ENCODE data around the gene TMEM88. TPM values are rescaled to one million over a fixed set of nuclear protein-coding genes. Genes with fewer than 3 reads are reported as not detected.

The TMEM88 gene
- total RNA-seq, 1 donor from 2014 or later, result 23.7 TPM

GRCh38 chr17:7818746-7819645 is 35.9 kb upstream of the TMEM88 start:
- Mint-ChIP-seq H3K27ac (ENCODE audit: unreplicated experiment) (no peak overlapping the region), H3K27me3 (ENCODE audit: unreplicated experiment) (peaks cover 9% of the 10 kb centered on the region)

DNA sequence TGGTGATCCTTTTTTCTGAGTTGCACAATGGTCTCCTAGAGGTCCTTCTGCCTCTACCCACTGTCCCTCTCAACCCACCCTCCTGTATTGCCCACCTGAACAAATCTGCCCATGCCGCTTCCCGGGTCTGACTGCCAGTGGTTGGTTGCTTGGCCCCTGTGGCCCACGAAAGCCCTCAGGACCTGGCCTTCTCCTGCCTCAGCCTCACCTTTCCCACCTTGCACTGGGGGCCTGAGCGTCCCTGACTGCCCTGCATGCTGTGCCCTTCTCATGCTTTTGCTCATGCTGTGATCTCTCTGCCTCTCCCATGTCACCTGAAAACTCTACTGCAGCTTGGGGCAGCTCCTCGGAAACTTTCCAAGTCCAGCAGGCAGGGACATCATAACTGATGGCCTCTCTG is 34.6 kb upstream of the TMEM88 start:
- Mint-ChIP-seq H3K4me3 (ENCODE audit: unreplicated experiment) (no peak overlapping the region), H3K9me3 (ENCODE audit: unreplicated experiment) (no peaks in the 10 kb centered on the region), H3K36me3 (ENCODE audit: unreplicated experiment) (no peaks in the 10 kb centered on the region), H3K27me3 (ENCODE audit: unreplicated experiment) (peaks cover 11% of the 10 kb centered on the region), H3K27ac (ENCODE audit: unreplicated experiment) (no peak overlapping the region), H3K4me1 (ENCODE audit: low read depth, unreplicated experiment) (no peaks in the 10 kb centered on the region)
- TF ChIP-seq, protein P1, sequence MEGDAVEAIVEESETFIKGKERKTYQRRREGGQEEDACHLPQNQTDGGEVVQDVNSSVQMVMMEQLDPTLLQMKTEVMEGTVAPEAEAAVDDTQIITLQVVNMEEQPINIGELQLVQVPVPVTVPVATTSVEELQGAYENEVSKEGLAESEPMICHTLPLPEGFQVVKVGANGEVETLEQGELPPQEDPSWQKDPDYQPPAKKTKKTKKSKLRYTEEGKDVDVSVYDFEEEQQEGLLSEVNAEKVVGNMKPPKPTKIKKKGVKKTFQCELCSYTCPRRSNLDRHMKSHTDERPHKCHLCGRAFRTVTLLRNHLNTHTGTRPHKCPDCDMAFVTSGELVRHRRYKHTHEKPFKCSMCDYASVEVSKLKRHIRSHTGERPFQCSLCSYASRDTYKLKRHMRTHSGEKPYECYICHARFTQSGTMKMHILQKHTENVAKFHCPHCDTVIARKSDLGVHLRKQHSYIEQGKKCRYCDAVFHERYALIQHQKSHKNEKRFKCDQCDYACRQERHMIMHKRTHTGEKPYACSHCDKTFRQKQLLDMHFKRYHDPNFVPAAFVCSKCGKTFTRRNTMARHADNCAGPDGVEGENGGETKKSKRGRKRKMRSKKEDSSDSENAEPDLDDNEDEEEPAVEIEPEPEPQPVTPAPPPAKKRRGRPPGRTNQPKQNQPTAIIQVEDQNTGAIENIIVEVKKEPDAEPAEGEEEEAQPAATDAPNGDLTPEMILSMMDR (IDR thresholded peaks at IDR 0.05; ENCODE audit: partially characterized antibody, unreplicated experiment), result no peak
- DNase-seq, result no peak

More at GRCh38 chr17:7818746-7819645, 35.9 kb upstream of the TMEM88 start:
- TF ChIP-seq, protein P1 (IDR thresholded peaks at IDR 0.05; ENCODE audit: partially characterized antibody, unreplicated experiment), result no peak
- no peaks in the 10 kb centered on the region for H3K4me1 Mint-ChIP-seq (ENCODE audit: low read depth, unreplicated experiment)
- no peaks in the 10 kb centered on the region for H3K36me3 Mint-ChIP-seq (ENCODE audit: unreplicated experiment)
- no peak overlapping the region for H3K4me3 Mint-ChIP-seq (ENCODE audit: unreplicated experiment)
- no peak for DNase-seq
- H3K9me3 Mint-ChIP-seq (ENCODE audit: unreplicated experiment), result no peaks in the 10 kb centered on the region

DNA sequence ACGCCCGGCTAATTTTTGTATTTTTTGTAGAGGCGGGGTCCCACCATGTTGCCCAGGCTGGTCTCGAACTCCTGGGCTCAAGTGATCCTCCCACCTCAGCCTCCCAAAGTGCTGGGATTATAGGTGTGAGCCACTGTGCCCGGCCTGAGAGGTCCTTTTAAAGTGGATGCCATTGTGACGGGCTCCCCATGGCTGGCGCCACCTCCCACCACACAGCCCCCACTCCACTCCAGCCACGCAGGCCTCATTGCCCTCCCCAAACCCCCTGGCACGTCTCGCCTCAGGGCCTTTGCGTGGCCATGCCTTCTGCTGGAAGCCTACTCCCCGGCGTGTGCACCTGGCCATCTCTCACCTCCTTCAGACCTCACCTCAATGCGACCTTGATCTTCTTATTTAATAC is 32.7 kb upstream of the TMEM88 start:
- no peak overlapping the region for H3K4me3 Mint-ChIP-seq (ENCODE audit: unreplicated experiment)
- no peak overlapping the region for H3K27ac Mint-ChIP-seq (ENCODE audit: unreplicated experiment)
- H3K36me3 Mint-ChIP-seq (ENCODE audit: unreplicated experiment), result no peaks in the 10 kb centered on the region
- H3K27me3 Mint-ChIP-seq (ENCODE audit: unreplicated experiment), result peaks cover 11% of the 10 kb centered on the region
- H3K4me1 Mint-ChIP-seq (ENCODE audit: low read depth, unreplicated experiment), result no peaks in the 10 kb centered on the region
- no peak for DNase-seq
- no peaks in the 10 kb centered on the region for H3K9me3 Mint-ChIP-seq (ENCODE audit: unreplicated experiment)
- TF ChIP-seq, protein P1 (IDR thresholded peaks at IDR 0.05; ENCODE audit: partially characterized antibody, unreplicated experiment), result no peak

DNA sequence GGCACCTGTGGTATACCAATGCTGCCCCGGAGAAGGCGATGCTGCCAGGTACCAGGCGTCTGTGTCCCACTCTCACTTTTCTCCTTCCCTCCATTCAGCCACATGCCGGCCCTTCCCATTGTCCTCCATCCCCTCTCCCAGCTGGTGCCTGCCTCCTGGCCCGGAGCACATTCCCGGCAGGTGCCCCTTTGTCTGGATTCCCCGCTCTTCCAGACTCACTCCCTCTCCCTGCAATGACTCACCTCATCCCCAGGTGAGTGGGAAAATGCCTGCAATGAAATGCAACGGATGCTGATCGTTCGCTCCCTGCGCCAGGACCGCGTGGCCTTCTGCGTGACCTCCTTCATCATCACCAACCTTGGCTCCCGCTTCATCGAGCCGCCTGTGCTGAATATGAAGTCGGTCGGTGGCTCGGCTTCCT is 31.3 kb upstream of the TMEM88 start:
- Mint-ChIP-seq H3K27me3 (ENCODE audit: unreplicated experiment) (peaks cover 11% of the 10 kb centered on the region), H3K27ac (ENCODE audit: unreplicated experiment) (no peak overlapping the region), H3K9me3 (ENCODE audit: unreplicated experiment) (no peaks in the 10 kb centered on the region), H3K4me3 (ENCODE audit: unreplicated experiment) (no peak overlapping the region), H3K4me1 (ENCODE audit: low read depth, unreplicated experiment) (no peaks in the 10 kb centered on the region), H3K36me3 (ENCODE audit: unreplicated experiment) (no peaks in the 10 kb centered on the region)
- DNase-seq, result no peak
- TF ChIP-seq, protein P1 (IDR thresholded peaks at IDR 0.05; ENCODE audit: partially characterized antibody, unreplicated experiment), result no peak
